ENCODE results near the gene PPP1R3A.

GRCh38 chr7:113840954-113841353 is 77.9 kb downstream of the PPP1R3A start:
- TF ChIP-seq CTCF (conservative IDR thresholded peaks at IDR 0.05; ENCODE audit: low read depth, low read length), result no peak
- TF ChIP-seq RFX5 (IDR thresholded peaks at IDR 0.05; ENCODE audit: low read depth, low read length), result no peak
- TF ChIP-seq CEBPB (IDR thresholded peaks at IDR 0.05; ENCODE audit: low read depth, low read length), result no peak
- no peak for TF ChIP-seq RCOR1 (IDR thresholded peaks at IDR 0.05; ENCODE audit: insufficient replicate concordance, low read length)
- no peak for TF ChIP-seq RAD21 (IDR thresholded peaks at IDR 0.05; ENCODE audit: low read length)
- TF ChIP-seq POLR2A (IDR thresholded peaks at IDR 0.05; ENCODE audit: low read depth, low read length), result no peak

Data from IMR-90 (cell line).